HG03135 (cell line): Measurements from ENCODE around the gene ZFAND2B.

Experiments
- ATAC-seq: cut with Tn5 transposase; IDR thresholded peaks from one replicate; pipeline ENCODE4 v1.9.1; 2021; ENCODE audit warnings: mild to moderate bottlenecking, moderate library complexity; ENCODE audit not compliant: unreplicated experiment

Gene ZFAND2B

DNA sequence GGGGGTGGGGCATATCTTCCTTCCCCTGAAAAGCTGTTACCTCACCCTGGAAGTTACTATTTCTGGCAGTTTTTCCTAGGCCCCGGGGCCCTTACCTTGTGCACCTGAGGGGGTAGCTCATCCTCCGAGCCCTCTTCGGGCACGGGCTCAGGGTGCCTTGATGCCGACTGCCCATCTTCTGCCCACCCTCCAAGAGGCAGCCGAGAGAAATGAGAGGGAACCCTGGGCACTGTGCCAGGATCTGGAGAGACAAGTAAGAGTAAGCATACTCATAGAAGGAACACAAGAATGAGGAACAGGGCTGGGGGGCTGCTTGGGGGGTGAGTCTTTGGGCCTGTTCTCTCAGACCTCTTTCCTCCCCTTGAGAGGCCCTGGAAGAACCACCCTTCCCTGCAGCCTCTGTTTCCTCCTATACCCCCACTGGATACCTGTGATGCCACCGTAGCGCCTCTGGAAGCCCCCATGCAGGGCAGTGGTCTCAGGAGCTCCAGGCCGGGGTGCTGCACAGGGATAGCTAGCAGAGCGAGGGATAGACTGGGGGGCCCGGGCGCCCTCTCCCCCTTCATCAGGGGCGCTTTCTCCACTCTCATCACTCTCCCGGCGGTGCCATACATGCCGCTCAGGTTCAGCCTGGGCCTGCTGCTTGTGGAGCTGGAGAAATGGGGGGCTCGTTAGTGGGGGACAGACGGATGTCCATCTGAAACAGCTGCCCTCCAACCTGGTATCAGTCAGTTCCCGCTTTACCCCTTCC lies 14.2 kb downstream of the ZFAND2B start:
- ATAC-seq = no peak

DNA sequence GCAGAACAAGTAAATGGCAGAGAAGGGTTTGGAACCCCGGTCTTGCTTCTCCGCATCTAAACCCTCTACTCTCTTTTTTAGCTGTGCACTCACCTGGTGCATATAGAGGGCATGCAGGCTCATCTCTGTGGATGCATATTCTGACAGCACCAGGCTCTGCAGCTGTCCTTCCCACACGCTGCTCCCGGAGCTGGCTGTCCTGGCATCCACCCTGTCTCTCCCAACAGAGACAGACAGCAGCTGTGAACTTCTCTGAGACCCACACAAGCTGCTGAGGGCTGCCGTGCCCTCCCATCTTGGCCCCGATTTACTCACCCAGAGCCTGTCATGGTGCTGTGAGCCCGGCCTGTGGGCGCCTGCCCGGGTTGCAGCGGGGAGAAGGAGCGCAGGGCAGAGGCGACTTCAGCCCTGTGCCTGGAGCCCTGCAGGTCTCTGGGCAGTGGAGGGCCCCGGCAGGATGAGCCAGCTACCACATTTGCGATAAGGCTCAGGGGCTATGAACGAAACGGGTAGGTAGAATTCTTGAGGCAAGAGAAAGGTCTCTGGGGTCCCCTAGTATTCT lies 15.5 kb downstream of the ZFAND2B start:
- no peak for ATAC-seq

DNA sequence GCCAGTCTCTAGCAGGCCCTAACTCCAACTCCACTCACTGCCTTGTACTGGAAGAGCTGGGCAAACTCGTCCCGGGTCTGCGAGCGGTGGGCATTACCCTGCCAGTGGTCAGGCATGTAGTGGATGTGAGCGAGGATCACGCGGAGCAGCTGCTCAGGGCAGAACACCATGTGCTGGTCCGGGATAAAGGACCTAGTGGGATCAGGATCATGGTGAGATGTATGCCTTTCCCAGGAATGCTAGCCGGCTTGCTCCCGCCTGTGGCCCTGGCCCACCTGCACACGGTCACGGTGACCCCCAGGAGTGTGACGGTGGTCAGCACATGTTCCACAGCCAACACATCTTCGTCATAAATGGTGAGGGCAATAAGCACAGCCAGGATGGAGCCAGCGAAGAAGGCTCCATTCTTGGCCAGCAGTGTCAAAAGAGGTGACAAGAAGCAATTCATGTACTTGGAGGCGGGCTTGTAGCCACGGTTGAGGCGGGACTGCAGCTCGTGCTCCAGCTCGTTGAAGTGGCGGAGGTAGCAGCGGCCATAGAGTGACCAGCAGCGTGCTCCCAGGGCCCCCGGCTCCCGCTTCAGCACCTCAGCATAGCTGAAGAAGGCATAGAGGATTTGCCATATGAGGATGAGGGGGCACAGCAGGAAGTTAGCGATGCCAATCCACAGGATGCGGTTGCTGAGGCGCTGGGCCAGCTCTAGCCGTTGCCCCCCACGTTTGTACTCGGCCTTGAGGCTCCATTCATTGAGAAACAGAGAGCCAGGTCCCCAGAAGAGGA lies 17.4 kb downstream of the ZFAND2B start:
- ATAC-seq = no peak

DNA sequence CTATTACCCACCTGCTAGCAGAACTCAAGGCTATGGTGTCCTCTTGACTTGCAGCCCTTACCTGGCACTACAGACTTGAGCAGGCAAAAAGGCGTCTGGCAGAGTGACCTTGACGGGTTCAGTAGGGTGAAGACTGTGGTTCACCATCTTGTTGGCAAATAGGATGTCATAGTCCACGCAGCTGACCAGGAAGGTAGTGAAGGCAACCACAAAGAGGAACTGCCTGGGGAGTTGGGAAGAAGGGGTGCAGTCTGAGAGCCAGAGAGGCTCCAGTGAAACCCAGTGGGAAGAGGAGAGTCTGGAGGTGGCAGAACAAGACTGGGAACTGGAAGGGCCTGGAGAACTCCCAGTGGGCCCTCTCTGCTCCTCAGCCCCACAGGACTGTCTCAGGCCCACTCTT lies 18.8 kb downstream of the ZFAND2B start:
- no peak for ATAC-seq

DNA sequence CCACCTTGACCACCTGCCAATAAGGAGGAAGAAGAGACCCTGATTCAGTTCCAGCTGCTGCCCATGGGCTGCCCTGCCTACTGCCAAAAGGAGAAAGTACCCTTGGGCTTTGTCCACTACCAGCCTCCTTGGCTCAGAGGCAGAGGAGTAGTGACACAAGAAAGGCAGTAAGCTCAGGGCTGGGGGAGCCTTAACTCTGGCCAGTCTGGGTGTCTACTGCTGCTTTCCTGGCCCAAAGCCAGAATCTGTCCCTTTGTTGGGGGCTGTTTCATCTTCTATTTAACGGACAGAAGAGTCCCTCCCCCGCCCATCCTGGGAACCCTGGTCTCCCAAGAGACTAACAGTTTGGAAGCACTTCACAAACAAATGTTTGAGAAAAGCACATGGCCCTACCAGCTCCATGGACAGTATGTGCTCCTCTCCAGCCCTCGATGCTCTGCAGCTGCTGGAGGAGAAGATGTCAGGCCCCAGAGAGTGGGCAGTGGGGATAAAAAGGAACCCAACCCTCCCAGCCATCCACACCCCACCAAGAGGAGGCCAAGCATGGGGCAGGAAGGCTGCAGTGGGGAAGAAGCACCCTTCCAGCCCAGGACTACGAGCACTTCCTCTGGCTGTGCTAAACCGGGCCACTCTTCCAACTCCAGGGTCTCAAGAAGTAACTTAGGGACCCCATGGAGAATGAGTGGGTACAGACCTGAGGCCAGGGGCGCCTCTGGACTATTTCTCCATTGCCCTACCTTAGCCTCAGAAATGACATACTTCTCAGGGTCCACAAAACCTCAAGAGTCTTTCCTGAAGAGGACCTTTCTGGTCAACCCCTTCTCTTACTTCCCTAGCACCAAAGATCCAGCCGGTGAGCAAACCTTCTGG lies 21.7 kb downstream of the ZFAND2B start:
- no peak for ATAC-seq

DNA sequence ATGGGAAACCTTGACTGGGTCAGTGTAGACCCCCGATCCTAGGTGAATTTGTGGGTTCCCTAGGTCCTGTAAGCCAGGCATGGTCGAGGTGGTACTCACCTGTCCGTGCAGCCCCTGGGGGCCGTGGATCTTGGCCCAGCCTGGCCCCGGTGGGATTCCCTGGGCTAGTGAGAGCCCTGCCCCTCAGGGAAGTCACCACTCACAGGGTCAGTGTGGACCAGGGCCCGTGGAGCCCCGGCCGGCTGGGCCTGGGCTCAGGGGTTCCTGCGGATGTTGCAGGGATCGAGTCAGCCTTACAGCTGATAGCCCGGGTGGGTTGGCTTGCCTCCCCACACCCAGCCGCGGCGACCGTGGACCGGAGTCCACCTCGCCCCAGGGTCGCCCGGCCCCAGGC lies 22.3 kb downstream of the ZFAND2B start:
- ATAC-seq = peak; percentile 5

DNA sequence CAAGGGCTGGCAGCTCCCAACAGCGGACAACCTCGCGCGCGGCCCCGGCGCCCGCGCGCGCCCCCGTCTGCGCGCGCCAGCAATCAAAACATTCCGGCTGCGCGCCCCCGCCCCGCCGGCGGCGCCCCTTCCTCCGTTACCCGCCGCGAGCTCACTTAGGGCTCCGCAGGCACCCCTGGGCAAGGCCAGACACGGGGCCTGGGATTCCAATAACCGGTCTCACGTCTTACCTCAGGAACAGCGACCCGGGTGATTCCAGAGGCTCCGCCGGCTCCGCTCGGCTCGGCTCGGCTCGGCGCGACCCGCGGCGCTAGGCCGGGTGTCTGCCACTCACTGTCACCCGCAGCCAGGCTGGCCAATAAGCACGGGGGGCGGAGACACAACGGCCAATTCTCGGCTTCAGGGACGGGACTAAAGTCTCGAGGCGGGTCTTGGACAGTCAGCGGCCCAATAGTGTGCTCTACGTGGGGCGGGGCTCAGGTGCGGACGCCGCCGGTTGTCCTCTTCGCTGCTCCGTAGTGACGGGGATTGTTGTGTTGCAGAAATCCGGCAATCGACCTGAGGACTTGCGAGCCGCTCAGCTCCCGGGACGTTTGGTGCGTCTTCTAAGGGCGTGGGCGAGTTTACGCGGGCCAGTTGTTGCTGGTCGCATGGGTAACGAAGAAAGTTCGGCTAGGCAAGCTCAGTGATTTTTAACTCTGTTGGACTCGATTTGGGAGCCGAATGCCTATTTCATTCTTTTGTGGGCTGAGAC lies 22.9 kb downstream of the ZFAND2B start, which contains the start of the genes ANKZF1 and ATG9A:
Gene ANKZF1 (plus strand): TSS at position 502 of the 754 bp plus-strand sequence. CDS start 452 bp downstream, outside the sequence.
Gene ATG9A (minus strand): TSS at position 332 of the 754 bp plus-strand sequence. CDS start 1,612 bp downstream, outside the sequence.
- ATAC-seq = peak; percentile 98

DNA sequence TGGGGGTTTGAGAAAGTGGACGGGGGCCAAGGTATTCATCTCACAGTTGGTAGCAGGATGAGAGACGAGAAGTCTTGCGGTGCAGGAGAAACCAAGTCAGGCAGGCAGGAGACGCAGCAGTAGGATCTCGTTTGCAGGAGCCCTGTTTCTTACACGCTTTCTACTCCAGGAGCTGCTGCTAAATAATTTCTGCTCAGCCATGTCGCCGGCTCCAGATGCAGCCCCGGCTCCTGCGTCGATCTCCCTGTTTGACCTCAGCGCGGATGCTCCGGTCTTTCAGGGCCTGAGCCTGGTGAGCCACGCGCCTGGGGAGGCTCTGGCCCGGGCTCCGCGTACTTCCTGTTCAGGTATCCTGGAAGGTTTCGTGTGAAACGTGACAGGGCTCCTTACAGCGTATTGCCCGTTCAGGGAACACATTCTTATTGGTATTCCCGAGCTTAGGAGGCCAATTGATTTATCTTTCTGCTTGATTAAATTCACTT lies 23.5 kb downstream of the ZFAND2B start:
- ATAC-seq = no peak

DNA sequence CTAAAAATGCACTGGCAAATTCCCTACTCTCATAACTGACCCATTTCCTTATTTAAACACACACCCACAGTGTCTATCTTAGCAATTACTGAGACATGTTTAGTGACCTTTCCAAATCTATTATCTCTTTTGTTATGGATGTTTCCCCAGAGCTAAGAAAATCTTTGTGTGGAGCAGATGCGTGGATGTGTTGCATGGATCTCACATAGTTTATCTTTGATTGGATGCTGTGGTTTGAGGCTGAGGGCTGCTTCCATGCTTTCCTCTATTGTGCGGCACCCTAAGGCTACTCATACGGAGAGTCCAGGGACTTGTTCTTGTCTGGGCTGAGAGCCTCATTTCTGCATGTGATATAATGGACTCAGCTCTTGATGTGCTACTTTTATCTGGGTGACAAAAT lies 27.7 kb downstream of the ZFAND2B start:
- no peak for ATAC-seq

DNA sequence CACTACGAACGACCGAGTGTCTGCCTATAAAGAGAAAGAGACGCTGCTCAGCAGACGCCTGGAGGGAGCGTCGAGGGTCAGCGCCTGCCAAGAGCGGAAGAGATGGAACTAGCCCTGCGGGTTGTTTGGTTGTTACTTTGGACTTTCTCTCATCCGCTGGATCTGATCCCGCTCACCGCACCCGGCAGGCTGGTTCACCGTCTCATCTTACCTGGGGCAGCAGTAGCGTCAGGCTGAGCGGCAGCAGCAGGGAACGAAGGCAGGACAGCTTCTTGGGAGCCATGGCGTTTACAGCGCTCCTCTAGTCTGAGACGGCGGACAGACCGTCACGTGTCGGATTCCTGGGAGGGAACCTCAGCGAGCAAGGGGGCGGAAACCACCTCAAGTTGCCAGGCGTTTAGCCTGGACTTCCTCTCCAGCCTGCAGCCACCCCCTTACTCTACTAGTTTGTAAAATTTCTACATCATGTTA lies 36.7 kb downstream of the ZFAND2B start:
- no peak for ATAC-seq

DNA sequence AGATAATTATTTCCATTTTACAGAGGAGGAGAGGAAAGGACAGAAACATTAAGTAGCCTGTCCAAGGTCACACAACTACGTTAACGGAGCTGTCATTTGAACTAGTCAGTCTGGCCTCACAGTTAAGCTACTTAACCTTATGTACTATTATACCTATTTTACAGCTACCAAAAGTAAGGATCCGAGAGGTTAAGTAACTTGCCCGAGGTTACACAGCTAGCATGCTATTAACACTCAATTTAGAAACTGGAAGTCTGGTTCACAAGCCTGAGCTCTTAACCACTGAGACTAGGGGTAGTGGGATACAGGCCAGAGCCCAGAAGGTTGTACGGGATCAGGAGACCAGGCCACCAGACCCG lies 38.2 kb downstream of the ZFAND2B start:
- no peak for ATAC-seq

DNA sequence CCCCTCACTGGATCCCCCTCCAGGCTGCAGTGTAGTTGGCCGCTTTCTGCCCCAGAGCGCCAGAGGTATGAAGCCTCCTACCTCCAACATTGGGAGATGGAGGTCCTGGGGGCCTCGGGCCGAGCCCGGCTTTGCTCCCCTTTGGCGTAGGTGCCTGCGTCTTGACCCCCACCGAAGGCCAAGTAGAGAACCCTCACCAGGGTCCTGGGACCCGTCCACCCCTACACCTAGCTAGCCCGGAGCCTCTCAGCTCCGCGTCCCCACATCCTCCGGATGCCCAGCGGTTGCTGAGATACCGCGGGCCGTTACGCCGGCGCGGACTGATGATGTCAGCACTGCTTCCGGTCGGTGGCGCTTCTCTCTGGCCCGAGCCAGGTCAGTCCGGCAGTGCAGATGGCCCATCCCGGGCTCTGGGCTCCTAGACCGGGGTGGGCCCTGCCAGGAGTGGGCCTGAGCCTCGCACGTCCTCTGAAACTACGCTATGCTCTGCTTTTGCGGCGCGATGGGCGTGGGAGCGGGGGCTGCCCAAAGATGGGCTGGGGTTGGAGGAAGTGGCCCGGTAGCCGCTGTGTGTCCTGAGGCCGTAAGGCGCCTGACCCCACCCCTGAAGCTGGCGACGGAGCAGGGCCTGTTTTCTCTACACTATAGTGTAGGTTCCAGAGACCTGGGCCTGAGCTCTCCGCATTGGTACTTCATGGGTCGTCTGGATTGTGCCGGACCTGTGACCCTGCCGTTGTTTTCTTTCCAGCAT lies 38.7 kb downstream of the ZFAND2B start, which contains the start of the genes GLB1L and STK16:
Gene GLB1L (minus strand): TSS at position 297 of the 751 bp plus-strand sequence. CDS start 1,871 bp downstream, outside the sequence.
Gene STK16 (plus strand): TSS at position 332 of the 751 bp plus-strand sequence. CDS start 521 bp downstream, outside the sequence.
- ATAC-seq = peak; percentile 72

DNA sequence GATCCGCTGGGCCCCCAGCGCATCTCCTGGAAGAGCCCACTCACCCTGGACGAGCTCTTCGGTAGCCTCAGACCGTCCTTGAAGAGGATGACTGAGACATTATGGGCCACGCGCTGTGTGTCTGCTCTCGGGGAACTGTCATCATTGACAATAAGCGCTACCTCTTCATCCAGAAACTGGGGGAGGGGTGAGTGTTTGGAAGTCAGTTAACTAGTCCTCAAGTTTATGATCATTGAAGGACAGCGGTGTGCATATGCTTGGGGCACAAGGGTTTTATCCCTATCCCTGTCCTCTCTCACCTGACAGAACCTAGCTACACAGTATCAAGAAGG lies 39.3 kb downstream of the ZFAND2B start:
- no peak for ATAC-seq

DNA sequence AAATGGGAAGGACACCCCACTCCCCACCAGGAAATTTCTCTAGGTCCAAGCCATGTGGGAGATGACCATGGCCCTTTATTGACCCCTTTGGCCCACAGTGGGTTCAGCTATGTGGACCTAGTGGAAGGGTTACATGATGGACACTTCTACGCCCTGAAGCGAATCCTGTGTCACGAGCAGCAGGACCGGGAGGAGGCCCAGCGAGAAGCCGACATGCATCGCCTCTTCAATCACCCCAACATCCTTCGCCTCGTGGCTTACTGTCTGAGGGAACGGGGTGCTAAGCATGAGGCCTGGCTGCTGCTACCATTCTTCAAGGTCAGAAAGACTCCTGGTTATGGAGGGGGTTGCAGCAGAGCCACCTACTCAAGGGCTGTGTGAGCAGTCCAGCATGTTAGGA lies 40.0 kb downstream of the ZFAND2B start:
- ATAC-seq = no peak

DNA sequence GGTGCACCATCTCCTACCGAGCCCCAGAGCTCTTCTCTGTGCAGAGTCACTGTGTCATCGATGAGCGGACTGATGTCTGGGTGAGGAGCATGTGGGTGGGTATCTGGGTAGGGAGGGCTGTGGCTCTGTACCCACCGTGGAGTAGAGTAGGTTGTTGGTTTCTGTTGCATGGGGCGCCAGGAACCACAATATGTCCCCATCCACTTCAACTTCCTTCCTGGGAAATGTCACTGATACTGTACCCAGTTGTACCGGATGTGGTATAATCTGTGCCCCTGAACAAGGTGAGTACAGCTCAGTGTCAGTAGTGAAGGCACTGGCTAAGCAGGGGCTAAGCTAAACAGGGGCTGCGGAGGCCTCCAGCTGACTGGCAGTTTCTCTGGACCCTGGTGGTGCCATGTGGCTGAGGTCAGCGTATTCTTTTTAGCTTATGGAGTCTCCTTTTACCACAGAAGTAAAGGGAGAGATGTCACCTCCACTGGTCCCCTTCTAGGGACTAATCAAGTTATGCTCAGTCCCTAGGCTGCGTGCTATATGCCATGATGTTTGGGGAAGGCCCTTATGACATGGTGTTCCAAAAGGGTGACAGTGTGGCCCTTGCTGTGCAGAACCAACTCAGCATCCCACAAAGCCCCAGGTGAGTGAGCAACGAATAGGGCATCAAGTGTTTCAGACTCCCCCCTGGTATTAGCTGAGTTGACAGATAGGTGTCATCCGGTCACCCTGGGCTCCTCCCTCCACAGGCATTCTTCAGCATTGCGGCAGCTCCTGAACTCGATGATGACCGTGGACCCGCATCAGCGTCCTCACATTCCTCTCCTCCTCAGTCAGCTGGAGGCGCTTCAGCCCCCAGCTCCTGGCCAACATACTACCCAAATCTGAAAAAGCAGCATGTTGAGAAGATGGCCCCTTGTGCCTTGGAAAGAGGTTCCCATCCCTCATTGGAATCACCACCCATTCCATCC lies 41.4 kb downstream of the ZFAND2B start:
- ATAC-seq = no peak

DNA sequence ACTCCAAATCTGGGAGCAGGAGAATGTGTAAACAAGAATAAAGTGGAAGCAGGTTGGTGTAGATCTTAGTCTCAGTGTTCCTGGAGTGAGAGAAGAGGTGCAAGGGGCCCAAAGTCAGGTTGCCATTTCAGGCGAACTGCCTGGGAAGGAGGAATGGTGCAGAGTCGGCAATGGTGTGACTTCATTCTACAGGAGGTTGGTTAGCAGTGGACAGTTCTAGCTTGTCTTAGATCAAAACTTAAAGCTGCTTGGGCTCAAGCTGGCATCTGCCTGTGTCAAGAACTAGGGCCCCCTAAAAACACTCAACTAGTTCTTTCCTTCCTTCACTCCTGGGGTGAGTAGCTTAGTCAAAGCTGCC lies 42.2 kb downstream of the ZFAND2B start:
- ATAC-seq = no peak

DNA sequence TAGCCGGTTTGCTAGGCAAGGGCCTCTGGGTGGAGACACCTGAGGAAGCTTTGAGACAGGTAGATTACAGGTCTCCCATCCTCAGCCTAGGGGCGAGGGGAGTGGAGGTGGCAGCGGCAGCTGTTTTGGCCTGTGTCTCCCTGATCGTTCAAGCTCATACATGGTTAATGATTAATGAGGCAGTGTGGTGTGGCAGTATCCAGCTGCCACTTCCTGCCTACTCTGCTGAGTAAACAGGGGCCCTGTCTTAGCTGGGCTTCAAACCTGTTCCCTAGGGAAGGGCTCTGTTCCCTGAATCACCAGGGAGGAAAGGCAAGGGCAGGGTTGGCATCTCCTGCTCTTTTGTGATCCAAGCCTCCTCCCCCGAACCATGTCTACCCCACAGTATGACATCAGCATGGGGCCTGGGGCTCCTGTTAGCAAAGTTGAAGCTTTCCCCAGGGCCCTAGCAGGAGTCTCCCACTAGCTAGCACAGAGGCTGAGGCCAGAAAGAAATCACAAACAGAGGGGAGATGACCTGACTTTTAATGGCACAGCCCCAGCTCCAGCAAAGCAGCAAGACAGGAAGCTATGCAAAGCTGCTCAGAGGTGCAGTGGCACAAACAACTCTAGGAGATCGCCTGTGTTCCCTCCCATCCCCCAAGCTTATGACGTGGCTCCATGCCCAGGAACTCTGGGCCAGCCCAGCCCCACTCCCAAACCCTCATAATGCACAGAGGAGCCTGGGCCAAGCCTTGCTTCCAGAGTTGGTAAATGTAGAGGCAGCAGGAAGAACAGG lies 42.8 kb downstream of the ZFAND2B start:
- peak; percentile 42 for ATAC-seq
